Body of pancreas (tissue), 4 donors: ENCODE measurements around the gene RGS6. TPM values are rescaled to one million over a fixed set of nuclear protein-coding genes. Genes with fewer than 3 reads are reported as not detected.

Experiments used
- ATAC-seq: fragments of 150-250 bp; one replicate; pipeline ENCODE4 v1.9.1; 2016
- DNase-seq, 4 donors: peaks; one replicate each; pipeline ENCODE4 v3.0.0-alpha.2; 2019
- H3K27ac ChIP-seq, 4 donors: fragments of 200-600 bp; sonication (generic); 1 replicate in 3 of 4; 2 replicates in 1 of 4; pipeline versions ENCODE4 v1.5.1 to v1.6.1; 2016 to 2019; ENCODE audit warnings: mild to moderate bottlenecking in 1 of 4, mixed read lengths in 1 of 4, moderate library complexity in 1 of 4
- H3K27me3 ChIP-seq, 2 donors: fragments of 200-600 bp; sonication (generic); one replicate each; pipeline ENCODE4 v1.6.0; 2016; ENCODE audit warnings: mild to moderate bottlenecking in 1 of 2
- H3K36me3 ChIP-seq, 2 donors: fragments of 200-600 bp; sonication (generic); replicated peaks in 1 of 2; 2 replicates each; pipeline ENCODE4 v1.5.1; 2016; ENCODE audit warnings: low read depth in 2 of 2; ENCODE audit not compliant: insufficient read depth in 1 of 2
- H3K4me1 ChIP-seq: fragments of 200-600 bp; sonication (generic); one replicate; pipeline ENCODE4 v1.6.0; 2016
- H3K4me3 ChIP-seq, 2 donors: fragments of 200-600 bp; sonication (generic); 1 replicate in 1 of 2; 2 replicates in 1 of 2; pipeline ENCODE4 v1.5.1; 2016 to 2019
- H3K9me3 ChIP-seq, 3 donors: fragments of 200-600 bp; sonication (generic); 1 replicate in 2 of 3; 2 replicates in 1 of 3; pipeline ENCODE4 v1.5.1; 2016
- CTCF ChIP-seq, 7 experiments: fragments of 450-650 bp in 4 of 7; fragments of 200-600 bp in 3 of 7; sonication (generic) in 3 of 7; IDR thresholded peaks; one replicate each; pipeline ENCODE4 v1.5.1; 2016 to 2019; ENCODE audit warnings: antibody characterized with exemption in 7 of 7
- POLR2A ChIP-seq, 3 donors: fragments of 450-650 bp; IDR thresholded peaks; one replicate each; pipeline ENCODE4 v1.6.1; 2016; ENCODE audit warnings: antibody characterized with exemption in 3 of 3, mild to moderate bottlenecking in 2 of 3
- WGBS, 2 donors: methylation state at CpG; one replicate each; pipeline ENCODE4 v1.1.5; 2017; 5-methylcytosine and 5-hydroxymethylcytosine counted together
- intact Hi-C: fragments of 100-400 bp; cut with DNase I; formaldehyde crosslinking; loops from one replicate; pipeline ENCODE4 v1.15.1; 2023
- total RNA-seq, 2 donors: library from RNA; depleted of rRNA; stranded (reverse); fragments of >200 nt; gene quantifications; one replicate each; pipeline ENCODE4 v1.1.0, GENCODE V29; 2016

RGS6 gene
- total RNA-seq, 2 donors from 2014 or later = 0.26 to 1.3 TPM

- H3K9me3 ChIP-seq = no peaks in the 10 kb centered on the region
- no peak overlapping the region for H3K4me3 ChIP-seq
- peaks cover 7% of the 10 kb centered on the region for H3K4me1 ChIP-seq
- no peak overlapping the region for H3K27ac ChIP-seq
- no peaks in the 10 kb centered on the region for H3K36me3 ChIP-seq
- H3K27me3 ChIP-seq = no peaks in the 10 kb centered on the region
- peak in 2 of 4 donors; percentile 32 to 40 for DNase-seq
- intact Hi-C loops = no loop called here
- no peak for ATAC-seq
- TF ChIP-seq CTCF (IDR thresholded peaks at IDR 0.05) = no peak
- 70 to 79% methylated on average over 18 to 19 of the region's 19 CpGs for WGBS, 2 donors
Measured at GRCh38 chr14:72568296-72568992, 636.2 kb downstream of the RGS6 start.

DNA sequence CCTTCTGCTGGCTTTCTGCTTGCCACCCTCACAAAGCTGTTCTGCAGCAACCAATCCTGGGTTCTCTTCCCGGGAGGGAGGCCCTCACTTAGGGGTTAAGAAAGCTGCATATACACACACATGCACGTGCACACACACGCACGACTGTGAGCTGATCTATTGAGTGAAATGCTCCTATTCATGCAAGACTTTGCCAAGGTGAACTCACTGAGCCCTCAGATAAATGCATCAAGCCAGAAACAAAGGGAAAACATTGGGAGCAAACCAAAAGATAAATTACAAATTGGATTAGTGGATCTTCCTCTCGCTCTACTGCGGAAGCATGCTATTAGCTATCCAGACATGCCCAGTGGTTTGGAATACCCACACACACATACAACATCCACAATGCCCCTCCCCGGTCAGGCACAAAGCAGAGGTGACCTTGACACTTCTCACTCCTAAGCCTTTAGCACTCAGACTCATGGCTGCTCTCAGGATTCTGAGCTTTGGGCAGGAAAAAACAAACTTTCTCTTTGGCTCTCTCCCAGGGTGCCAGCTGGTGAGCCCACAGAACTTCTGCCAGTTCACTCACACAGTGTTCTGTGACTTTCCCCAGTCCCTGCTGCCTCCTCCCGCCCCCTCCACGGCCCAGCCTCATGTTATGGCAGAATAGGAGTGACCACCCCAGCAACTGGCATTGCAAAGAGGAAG is 641.6 kb downstream of the RGS6 start:
- ATAC-seq = peak; percentile 91
- Histone ChIP-seq H3K27ac (peak overlapping the region; percentile 9 to 56 (median 44)), H3K4me1 (peaks cover 24% of the 10 kb centered on the region), H3K4me3 (no peak overlapping the region), H3K36me3 (no peaks in the 10 kb centered on the region), H3K9me3 (no peaks in the 10 kb centered on the region), H3K27me3 (no peaks in the 10 kb centered on the region)
- intact Hi-C loops = no loop called here
- DNase-seq = peak; percentile 70 to 79 (median 74)
- no peak for TF ChIP-seq CTCF (IDR thresholded peaks at IDR 0.05)
- no peak for TF ChIP-seq POLR2A (IDR thresholded peaks at IDR 0.05)
- WGBS, 2 donors = 19 to 22% methylated on average over 6 to 9 of the region's 9 CpGs

GRCh38 chr14:72574715-72575114 is 642.5 kb downstream of the RGS6 start:
- WGBS, 2 donors = 88 to 92% methylated on average over 1 of the region's 1 CpG
- Histone ChIP-seq H3K27me3 (no peaks in the 10 kb centered on the region), H3K36me3 (no peaks in the 10 kb centered on the region), H3K4me3 (no peak overlapping the region), H3K27ac (peak overlapping the region in 2 of 4 donors; percentile 48 to 56), H3K9me3 (no peaks in the 10 kb centered on the region), H3K4me1 (peaks cover 24% of the 10 kb centered on the region)
- no peak for ATAC-seq
- intact Hi-C loops = no loop called here
- no peak for DNase-seq
- TF ChIP-seq CTCF (IDR thresholded peaks at IDR 0.05) = no peak
- TF ChIP-seq POLR2A (IDR thresholded peaks at IDR 0.05) = no peak

DNA sequence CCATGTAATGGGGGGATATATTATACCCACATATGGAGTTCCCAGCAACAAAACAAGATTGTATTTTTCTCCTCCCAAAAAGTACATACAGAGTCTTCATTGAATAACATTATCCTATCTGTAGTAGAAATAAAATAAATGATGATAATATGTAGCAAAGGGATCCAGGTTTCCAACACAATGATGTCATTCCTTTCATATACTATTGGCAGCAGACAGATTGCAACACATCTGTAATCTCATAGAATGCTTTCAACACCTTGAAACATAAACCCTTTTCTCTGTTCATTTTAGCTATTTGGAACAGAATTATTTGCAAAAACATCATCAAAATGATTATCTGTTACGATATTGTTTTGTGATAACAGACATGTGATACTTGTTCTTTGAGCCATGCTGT is 644.0 kb downstream of the RGS6 start:
- no peak overlapping the region for H3K27ac ChIP-seq
- peaks cover 35% of the 10 kb centered on the region for H3K4me1 ChIP-seq
- ATAC-seq = no peak
- no peaks in the 10 kb centered on the region for H3K27me3 ChIP-seq
- H3K4me3 ChIP-seq = no peak overlapping the region
- intact Hi-C loops = no loop called here
- no peaks in the 10 kb centered on the region for H3K36me3 ChIP-seq
- 73 to 84% methylated on average over 1 of the region's 1 CpG for WGBS, 2 donors
- no peak for DNase-seq
- TF ChIP-seq CTCF (IDR thresholded peaks at IDR 0.05) (no peak), POLR2A (IDR thresholded peaks at IDR 0.05) (no peak)
- H3K9me3 ChIP-seq = no peaks in the 10 kb centered on the region
